Activated CD8-positive, alpha-beta memory T cell treated with anti-CD3 and anti-CD28 coated beads for 48 hours (primary cell): ENCODE results near the gene EEPD1.
"Not testable (repeated sequence)": the region's sequence is repeated elsewhere in the genome, so short reads cannot be mapped to it uniquely, and the experiment has no call there.

Experiments
- DNase-seq, 3 experiments: peaks; one replicate each; pipeline ENCODE4 v3.0.0-alpha.2; 2020; ENCODE audit warnings: low read depth in 2 of 3, low spot score in 2 of 3

Gene EEPD1

GRCh38 chr7:36214608-36215456, 61.8 kb downstream of the EEPD1 start:
- no peak for DNase-seq

- no peak for DNase-seq
These were observed 62.4 kb downstream of the EEPD1 start for GRCh38 chr7:36215457-36215765.

GRCh38 chr7:36216063-36216684, 63.1 kb downstream of the EEPD1 start:
- DNase-seq: no peak

GRCh38 chr7:36217211-36217960, 64.3 kb downstream of the EEPD1 start:
- DNase-seq: no peak

- no peak for DNase-seq
These were observed 64.9 kb downstream of the EEPD1 start for GRCh38 chr7:36217961-36218284.

GRCh38 chr7:36219429-36219828, 66.4 kb downstream of the EEPD1 start:
- no peak for DNase-seq

GRCh38 chr7:36223851-36224250, 70.8 kb downstream of the EEPD1 start:
- DNase-seq: no peak

GRCh38 chr7:36224934-36225858, 72.1 kb downstream of the EEPD1 start:
- DNase-seq: no peak

GRCh38 chr7:36226151-36226550, 73.1 kb downstream of the EEPD1 start:
- no peak for DNase-seq

- DNase-seq: no peak
These were observed 74.2 kb downstream of the EEPD1 start for GRCh38 chr7:36227223-36227622.

GRCh38 chr7:36228039-36228438, 75.0 kb downstream of the EEPD1 start:
- DNase-seq: no peak

- DNase-seq: no peak
These were observed 78.4 kb downstream of the EEPD1 start for GRCh38 chr7:36231406-36231805.

- no peak for DNase-seq
These were observed 79.5 kb downstream of the EEPD1 start for GRCh38 chr7:36232555-36232954.

- DNase-seq: no peak
These were observed 80.0 kb downstream of the EEPD1 start for GRCh38 chr7:36232971-36233550.

- no peak for DNase-seq
These were observed 83.0 kb downstream of the EEPD1 start for GRCh38 chr7:36236073-36236472.

- no peak for DNase-seq
These were observed 85.1 kb downstream of the EEPD1 start for GRCh38 chr7:36238138-36238537.

GRCh38 chr7:36243356-36243755, 90.3 kb downstream of the EEPD1 start:
- not testable (repeated sequence) for DNase-seq

GRCh38 chr7:36244001-36244400, 90.9 kb downstream of the EEPD1 start:
- DNase-seq: not testable (repeated sequence)

- no peak for DNase-seq
These were observed 91.4 kb downstream of the EEPD1 start for GRCh38 chr7:36244429-36244828.

GRCh38 chr7:36245684-36246299, 92.7 kb downstream of the EEPD1 start:
- no peak for DNase-seq
